ENCODE results near the gene GALE.
"Not testable (repeated sequence)": the region's sequence is repeated elsewhere in the genome, so short reads cannot be mapped to it uniquely, and the experiment has no call there.

Gene GALE

GRCh38 chr1:23791516-23792047, 9.0 kb downstream of the GALE start:
- no peak for DNase-seq

GRCh38 chr1:23790696-23791515, 9.6 kb downstream of the GALE start, which contains the start of gene LYPLA2:
TSS of gene LYPLA2 (plus strand) at chr1:23791145. CDS start at chr1:23792683, 1,538 bp downstream.
- peak; percentile 89 to 91 for DNase-seq

DNA sequence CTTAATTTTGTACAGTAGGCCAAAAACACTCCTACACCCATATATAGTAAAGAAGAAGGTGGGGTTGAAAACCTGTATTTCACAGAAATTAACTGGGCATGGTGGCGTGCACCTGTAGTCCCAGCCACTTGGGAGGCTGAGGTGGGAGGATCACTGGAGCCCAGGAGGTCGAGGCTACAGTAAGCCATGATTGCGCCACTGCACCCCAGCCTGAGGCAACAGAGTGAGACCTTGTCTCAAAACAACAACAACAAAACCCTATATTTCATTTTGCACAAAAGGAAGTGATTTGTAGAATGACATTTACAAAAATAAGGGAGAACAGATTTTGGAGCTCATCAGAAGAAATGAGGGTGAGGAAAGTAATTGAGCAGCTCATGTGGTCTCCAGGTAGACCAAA, 11.9 kb downstream of the GALE start:
- no peak for DNase-seq

- DNase-seq: no peak
Measured at GRCh38 chr1:23787701-23788100, 12.9 kb downstream of the GALE start.

DNA sequence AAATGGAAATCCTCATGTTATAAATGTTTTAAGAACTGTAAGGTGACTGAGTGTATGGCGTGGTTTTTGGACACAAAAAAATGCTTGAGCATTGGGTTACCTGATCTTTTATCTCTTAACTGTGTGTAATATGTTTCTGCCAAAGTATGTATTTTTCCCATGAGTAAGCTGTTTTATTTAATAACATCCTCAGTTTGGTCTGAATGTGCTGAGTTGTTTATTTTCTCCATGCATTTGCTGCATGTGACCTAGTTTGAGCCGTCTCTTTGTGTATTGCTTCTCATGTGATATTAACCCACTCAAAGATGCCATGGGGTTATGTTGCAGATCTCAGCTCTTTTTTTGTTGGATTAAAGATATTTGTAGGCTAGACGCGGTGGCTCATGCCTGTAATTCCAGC, 15.7 kb downstream of the GALE start:
- no peak for DNase-seq

DNA sequence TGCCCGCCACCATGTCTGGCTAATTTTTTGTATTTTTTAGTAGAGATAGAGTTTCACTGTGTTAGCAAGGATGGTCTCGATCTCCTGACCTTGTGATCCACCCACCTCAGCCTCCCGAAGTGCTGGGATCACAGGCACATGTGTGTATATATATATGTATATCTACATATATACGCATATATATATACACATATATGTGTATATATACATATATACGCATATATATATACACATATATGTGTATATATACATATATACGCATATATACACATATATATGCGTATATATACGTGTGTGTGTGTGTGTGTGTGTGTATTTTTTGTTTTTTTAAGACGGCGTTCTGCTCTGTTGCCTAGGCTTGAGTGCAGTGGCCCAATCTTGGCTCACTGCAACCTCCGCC, 17.4 kb downstream of the GALE start:
- DNase-seq: not testable (repeated sequence)

GRCh38 chr1:23779826-23780371, 20.7 kb downstream of the GALE start:
- DNase-seq: no peak

DNA sequence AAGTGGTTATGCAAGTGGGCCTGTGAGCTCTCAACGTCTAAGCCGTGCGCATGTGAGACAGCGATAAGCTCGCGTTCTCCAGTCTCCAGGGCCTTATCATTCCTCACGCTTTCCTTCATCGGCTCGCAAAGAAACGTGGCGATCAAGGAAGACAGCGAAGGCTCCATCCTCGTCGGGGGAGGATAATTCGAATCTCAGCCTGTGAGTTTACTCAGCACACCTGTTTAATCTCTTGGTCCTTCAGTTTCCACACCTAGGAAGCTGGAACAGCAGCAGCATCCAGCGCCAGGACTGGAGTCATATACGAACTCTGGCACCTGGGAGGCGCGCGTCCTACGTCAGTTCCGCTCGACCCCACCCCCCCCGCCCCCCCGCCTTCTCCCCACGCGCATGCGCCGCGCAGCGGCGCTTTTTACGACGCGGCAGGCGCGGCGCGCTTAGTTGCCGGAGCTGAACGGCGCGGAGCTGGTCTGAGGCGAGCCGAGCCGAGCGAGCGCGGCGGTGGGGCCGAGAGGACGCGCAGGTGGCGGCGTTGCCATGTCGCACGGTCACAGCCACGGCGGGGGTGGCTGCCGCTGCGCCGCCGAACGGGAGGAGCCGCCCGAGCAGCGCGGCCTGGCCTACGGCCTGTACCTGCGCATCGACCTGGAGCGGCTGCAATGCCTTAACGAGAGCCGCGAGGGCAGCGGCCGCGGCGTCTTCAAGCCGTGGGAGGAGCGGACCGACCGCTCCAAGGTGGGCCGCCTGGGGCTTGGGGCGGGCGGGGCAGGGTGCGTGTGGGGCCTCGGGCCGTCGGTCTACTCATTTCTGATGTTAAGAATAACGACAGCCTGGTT, 22.4 kb downstream of the GALE start, which contains the start of gene PITHD1:
TSS of gene PITHD1 (plus strand) at position 440 of the 836 bp plus-strand sequence. CDS start at position 538, 98 bp downstream.
- DNase-seq: peak; percentile 73 to 87

- DNase-seq: no peak
Measured at GRCh38 chr1:23776217-23776616, 24.3 kb downstream of the GALE start.

DNA sequence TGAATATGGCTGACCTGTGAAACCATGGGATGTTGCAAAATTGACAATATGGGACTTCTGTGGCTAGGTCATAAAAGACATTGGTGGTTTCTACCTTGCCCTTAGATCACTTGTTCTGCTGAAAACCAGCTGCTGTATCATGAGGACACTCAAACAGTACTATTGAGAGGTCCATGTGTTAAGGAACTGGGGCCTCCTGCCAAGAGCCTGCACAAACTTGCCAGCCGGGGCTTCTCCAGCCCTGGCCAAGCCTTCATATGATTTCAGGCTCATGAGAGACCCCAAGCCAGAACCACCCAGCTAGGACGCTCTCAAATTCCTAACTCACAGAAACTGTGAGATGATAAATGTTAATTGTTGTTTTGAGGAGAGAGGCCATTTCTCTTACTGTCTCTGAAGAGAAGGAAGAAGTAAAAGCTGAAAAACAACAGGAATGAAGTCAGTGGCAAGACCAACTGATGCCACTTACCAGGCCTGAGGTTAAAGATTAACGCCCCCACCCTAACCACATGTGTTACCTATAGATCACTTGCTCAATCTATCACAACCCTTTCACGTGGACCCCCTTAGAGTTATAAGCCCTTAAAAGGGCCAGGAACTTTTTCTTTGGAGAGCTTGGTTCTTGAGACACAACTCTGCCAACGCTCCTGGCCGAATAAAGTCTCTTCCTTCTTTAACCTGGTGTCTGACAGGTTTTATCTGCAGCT, 26.2 kb downstream of the GALE start:
- DNase-seq: no peak

- no peak for DNase-seq
Measured at GRCh38 chr1:23772854-23773242, 27.7 kb downstream of the GALE start.

GRCh38 chr1:23772049-23772853, 28.3 kb downstream of the GALE start:
- DNase-seq: peak; percentile 61 to 65

DNA sequence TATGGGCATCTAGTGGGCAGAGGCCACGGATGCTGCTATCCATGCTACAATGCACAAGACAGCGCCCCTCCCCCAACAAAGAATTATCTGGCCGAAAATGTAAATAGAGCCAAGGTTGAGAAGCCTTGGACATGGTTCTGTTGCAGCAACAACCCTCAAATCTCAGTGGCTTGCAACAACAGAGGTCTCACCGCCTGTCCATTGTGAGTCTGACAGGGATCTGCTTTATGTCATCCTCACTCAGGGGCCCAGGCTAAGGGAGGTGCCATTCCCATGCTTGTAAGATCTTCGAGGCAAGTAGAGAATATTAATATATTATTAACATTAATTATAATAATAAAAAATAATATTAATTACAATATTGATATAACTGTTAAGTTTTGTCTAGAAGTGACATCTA, 31.8 kb downstream of the GALE start:
- DNase-seq: no peak

GRCh38 chr1:23763041-23763577, 37.4 kb downstream of the GALE start:
- no peak for DNase-seq

DNA sequence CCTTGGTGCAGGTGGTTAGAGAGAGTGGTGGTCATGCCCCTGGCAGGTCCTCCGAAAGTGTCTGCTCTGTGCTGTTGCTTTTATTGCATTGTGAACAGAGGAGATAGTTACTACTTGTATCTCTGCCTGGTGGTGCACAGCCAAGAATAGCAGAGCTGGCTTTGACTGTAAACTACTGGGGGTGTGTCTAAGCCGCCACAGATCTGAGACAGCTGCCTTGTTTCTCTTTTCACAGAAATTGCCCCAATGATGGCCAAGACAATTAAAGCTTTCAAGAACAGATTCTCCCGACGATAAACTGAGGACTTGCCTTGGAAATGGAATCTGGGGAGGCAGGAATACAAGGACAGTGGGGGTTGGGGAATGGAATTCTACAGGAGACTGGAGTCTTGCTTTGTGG, 41.3 kb downstream of the GALE start:
- DNase-seq: no peak

GRCh38 chr1:23757812-23758211, 42.7 kb downstream of the GALE start:
- no peak for DNase-seq

DNA sequence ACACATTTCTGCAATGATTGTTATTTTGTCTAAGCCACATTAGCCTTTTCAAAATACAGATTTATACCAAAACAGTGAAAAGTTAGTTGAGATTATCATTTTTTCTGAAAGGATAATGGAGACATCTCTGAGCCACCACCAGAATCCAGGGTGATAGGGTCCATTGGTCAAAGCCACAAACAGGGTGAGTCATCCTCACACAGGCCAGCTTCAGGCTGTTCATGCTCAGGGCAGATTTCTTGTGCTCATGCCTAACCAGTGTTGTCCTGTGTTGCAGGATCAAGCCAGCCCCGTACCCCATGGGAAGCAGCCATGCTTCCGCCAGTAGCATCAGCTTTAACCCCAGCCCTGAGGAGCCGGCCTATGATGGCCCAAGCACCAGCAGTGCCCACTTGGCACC, 43.9 kb downstream of the GALE start:
- no peak for DNase-seq

- DNase-seq: no peak
Measured at GRCh38 chr1:23752909-23753308, 47.6 kb downstream of the GALE start.

DNA sequence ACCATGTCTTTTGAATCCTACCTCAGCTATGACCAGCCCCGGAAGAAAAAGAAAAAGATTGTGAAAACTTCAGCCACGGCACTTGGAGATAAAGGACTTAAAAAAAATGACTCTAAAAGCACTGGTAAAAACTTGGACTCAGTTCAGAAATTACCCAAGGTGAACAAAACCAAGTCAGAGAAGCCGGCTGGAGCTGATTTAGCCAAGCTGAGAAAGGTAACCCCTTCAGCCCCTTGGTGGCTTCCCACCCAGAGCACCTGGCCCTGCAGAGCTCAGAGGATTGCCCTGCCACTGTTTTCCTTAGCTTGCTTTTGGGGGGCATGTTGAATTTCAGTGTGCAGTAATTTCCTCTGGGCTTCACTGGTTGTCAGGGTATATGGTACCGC, 48.7 kb downstream of the GALE start:
- DNase-seq: no peak

GRCh38 chr1:23751050-23751814, 49.3 kb downstream of the GALE start:
- peak; percentile 52 to 56 for DNase-seq

DNA sequence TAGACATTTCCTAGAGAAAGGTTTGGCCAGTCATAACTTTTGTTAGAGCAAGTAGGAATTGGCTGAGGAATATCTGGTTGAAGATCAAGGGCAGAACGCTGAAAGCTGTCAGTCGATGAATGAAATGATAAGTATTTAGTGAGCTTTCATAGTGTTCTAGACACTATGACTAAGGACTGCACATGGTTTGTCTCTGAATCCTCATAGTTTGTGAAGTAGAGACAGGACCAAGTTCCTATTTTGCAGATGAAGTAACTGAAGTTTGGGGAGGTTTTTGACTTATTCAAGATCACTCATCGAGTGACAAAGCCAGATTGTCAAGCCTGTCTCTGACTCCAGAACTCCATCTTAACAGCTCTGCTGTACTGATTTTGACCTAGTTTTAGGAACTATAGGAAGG, 52.5 kb downstream of the GALE start:
- no peak for DNase-seq

Data from SHP77 (cell line).